HUES6 (cell line): ENCODE measurements around the gene SPO11.

Source experiments
- H3K27ac ChIP-seq: 2 replicates; pipeline ENCODE4 v1.7.0; 2013; ENCODE audit warnings: low read depth, mild to moderate bottlenecking, low read length, inconsistent platforms
- H3K27me3 ChIP-seq: 2 replicates; pipeline ENCODE4 v1.6.1; 2013; ENCODE audit warnings: low read length; ENCODE audit not compliant: control insufficient read depth, insufficient read depth
- H3K36me3 ChIP-seq: 2 replicates; pipeline ENCODE4 v1.6.1; 2013; ENCODE audit warnings: low read length; ENCODE audit not compliant: control insufficient read depth, insufficient read depth
- H3K4me1 ChIP-seq: 2 replicates; pipeline ENCODE4 v1.6.1; 2013; ENCODE audit warnings: low read length; ENCODE audit not compliant: control insufficient read depth, insufficient read depth
- H3K4me3 ChIP-seq: 2 replicates; pipeline ENCODE4 v1.5.1; 2013; ENCODE audit warnings: low read depth, low read length
- H3K9ac ChIP-seq: one replicate; pipeline ENCODE4 v1.6.1; 2013; ENCODE audit warnings: mild to moderate bottlenecking, low read length
- H3K9me3 ChIP-seq: 2 replicates; pipeline ENCODE4 v1.6.1; 2013; ENCODE audit warnings: low read depth, low read length; ENCODE audit not compliant: control insufficient read depth, insufficient read depth

SPO11 gene

DNA sequence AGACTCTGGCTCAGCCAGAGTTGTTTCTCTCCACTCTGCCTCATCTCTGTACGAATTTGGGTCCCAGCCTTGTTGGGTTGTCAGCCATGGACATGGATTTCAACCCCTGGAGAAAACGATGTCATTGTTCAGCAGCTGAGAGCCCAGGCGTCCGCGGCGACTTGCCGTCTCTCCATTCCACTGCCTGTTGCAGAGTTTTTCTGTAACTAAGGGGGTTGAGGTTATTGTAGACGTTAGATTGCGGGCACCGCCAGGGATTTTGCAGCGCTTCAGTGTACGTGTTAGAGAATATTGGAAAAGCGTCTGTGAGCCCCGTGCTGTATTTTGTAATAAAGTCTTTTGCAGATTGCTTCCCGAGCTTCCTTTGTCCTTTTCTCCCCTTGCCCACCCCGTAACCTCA lies 48.5 kb downstream of the SPO11 start:
- Histone ChIP-seq H3K27ac (no peak overlapping the region), H3K9me3 (no peaks in the 10 kb centered on the region), H3K9ac (no peak overlapping the region), H3K27me3 (no peaks in the 10 kb centered on the region), H3K36me3 (peaks cover 74% of the 10 kb centered on the region), H3K4me3 (no peak overlapping the region), H3K4me1 (peaks cover 7% of the 10 kb centered on the region)

DNA sequence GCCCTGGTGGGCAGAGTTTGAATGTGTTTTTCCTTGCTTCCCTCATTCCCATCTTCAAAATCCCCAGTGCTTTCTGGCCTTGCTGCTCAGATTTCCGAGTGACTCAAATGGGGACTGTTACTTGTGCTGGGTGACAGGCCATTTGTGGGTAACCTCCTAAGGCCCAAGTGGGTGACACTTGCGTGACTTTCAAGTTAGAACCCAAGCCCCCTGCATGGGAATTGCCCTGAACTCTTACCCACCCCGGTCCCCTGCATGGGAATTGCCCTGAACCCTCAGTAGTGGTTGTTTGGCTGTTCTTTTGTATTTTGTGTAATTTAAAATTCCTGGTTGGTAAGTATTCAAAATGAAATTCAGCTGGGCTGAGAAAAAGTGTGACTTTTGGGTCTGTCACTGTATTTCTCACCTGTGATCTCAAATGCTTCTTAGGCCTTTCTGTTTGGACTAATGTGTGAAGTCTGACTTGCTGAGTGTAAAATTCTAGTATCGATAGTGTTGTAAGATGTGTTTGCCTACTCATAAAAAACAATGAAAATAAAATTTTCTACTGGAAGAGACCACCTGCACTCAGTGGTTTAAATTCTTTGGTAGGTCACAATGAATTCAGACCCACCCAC lies 49.2 kb downstream of the SPO11 start:
- Histone ChIP-seq H3K4me3 (no peak overlapping the region), H3K4me1 (peaks cover 7% of the 10 kb centered on the region), H3K9me3 (no peaks in the 10 kb centered on the region), H3K36me3 (peaks cover 67% of the 10 kb centered on the region), H3K9ac (no peak overlapping the region), H3K27ac (no peak overlapping the region), H3K27me3 (no peaks in the 10 kb centered on the region)

DNA sequence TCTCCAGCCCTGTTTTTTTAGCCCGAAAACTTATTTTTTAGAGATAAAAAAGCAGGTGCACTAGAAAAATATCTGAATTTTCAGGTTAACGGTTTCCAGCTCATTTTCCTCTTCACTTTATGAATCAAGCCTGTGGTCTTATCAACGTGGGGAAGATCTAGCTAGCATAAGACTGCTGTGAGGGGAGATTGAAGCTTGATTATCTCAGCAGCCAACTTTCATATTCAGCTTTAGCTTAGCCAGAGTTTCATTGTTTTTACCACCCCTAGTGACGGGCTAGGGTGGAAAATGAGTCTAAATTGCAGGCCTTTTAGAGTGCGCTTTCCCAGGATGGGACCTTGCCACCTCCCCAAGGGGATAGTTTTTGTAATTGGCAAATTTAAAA lies 49.7 kb downstream of the SPO11 start:
- Histone ChIP-seq H3K4me3 (no peak overlapping the region), H3K27me3 (no peaks in the 10 kb centered on the region), H3K9ac (no peak overlapping the region), H3K27ac (no peak overlapping the region), H3K4me1 (peaks cover 4% of the 10 kb centered on the region), H3K9me3 (no peaks in the 10 kb centered on the region), H3K36me3 (peaks cover 64% of the 10 kb centered on the region)

DNA sequence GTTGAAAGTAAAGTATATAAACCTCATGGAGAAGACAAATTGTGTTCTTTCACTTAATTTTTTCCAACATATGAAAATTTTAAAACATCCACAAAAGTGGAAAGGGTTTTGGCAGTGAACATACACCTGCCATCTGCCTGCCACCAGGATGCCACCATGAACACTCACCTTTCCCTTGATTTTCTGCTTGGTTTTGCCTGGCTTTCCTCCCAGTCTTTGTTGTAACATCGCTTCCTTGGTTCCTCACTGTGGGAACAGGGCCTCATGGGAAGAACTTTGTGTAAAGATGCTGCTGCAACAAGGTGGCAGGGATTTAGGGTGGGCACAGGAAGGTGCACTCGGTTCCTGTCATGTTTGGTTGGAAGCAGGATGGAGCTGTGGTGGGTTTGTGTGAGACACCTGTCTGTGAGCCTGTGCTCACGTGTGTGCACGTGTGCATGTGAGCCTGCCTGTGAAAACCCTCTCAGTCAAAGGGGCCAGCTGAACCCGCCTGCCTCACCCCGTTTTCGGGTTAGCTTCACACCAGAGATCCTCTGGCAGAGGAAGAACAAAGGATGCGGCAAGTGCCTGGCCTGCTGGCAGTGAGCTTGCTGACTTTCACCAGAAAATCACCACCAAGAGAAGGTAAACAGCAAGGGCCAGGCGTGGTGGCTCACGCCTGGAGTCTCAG lies 50.6 kb downstream of the SPO11 start:
- H3K4me1 ChIP-seq = no peaks in the 10 kb centered on the region
- H3K27ac ChIP-seq = no peak overlapping the region
- H3K9ac ChIP-seq = no peak overlapping the region
- H3K27me3 ChIP-seq = no peaks in the 10 kb centered on the region
- H3K9me3 ChIP-seq = no peaks in the 10 kb centered on the region
- H3K4me3 ChIP-seq = no peak overlapping the region
- peaks cover 61% of the 10 kb centered on the region for H3K36me3 ChIP-seq

DNA sequence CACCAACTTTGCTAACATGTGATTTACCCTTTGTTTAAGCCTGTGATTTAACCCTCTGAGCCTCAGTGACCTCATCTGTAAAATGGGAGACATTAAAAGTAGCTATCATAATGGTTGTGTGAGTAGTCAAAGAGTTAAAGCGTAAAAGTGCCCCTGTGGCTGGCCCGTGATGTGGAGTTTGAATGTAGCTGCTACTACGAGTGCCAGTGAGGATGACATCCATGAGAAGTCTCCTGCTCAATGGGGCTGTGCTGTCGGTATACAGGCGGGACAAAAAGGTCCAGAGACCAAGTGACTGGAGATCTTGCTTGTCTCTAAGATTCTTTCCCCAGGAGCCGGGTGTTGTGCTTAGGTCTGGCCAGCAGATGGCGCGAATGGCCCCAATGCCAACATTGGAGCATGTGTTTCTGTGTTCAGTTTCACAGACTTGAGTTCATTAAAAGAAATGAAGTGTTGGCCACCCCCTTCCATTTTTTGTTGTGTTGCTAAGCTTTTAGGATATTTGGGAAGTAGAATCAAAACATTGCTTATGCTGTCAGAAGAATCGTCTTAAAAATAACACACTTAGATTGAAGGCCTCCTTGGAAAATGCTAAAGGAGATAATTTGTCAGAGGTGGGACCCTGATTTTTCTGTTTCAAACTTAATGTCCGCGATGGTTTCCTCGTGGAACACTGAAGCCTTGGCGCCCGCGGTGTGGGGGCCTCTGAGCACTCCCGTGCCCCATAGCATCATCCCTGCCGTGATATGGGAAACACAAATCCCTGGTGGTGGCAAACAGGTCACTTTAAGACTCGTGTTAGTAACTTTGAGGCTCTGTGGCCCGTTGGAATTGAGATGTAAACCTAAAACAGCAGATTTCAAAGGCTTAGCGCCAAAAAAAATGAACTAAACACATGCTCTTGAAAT lies 52.2 kb downstream of the SPO11 start:
- H3K36me3 ChIP-seq = peaks cover 45% of the 10 kb centered on the region
- no peak overlapping the region for H3K9ac ChIP-seq
- no peak overlapping the region for H3K4me3 ChIP-seq
- H3K27me3 ChIP-seq = no peaks in the 10 kb centered on the region
- H3K4me1 ChIP-seq = no peaks in the 10 kb centered on the region
- no peak overlapping the region for H3K27ac ChIP-seq
- H3K9me3 ChIP-seq = no peaks in the 10 kb centered on the region

DNA sequence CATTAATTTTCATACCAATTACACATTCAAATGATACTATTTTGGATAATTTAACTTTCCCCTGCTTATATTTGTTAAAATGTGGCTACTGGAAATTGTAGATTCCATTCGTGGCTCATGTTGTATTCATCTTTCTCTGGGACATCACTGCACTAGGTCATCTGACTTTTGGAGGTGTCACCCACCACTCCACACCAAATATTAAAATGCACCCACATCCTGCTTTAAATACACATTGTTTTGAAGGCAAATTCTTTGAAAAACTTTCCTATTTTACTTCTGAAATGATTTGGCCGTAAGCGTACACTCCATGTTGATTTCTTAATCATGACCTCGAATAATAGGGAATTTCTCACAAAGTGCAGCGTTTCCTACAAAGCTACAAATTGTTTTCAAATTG lies 52.9 kb downstream of the SPO11 start:
- no peak overlapping the region for H3K9ac ChIP-seq
- no peak overlapping the region for H3K27ac ChIP-seq
- H3K27me3 ChIP-seq = no peaks in the 10 kb centered on the region
- peaks cover 38% of the 10 kb centered on the region for H3K36me3 ChIP-seq
- H3K4me3 ChIP-seq = no peak overlapping the region
- H3K4me1 ChIP-seq = no peaks in the 10 kb centered on the region
- no peaks in the 10 kb centered on the region for H3K9me3 ChIP-seq

DNA sequence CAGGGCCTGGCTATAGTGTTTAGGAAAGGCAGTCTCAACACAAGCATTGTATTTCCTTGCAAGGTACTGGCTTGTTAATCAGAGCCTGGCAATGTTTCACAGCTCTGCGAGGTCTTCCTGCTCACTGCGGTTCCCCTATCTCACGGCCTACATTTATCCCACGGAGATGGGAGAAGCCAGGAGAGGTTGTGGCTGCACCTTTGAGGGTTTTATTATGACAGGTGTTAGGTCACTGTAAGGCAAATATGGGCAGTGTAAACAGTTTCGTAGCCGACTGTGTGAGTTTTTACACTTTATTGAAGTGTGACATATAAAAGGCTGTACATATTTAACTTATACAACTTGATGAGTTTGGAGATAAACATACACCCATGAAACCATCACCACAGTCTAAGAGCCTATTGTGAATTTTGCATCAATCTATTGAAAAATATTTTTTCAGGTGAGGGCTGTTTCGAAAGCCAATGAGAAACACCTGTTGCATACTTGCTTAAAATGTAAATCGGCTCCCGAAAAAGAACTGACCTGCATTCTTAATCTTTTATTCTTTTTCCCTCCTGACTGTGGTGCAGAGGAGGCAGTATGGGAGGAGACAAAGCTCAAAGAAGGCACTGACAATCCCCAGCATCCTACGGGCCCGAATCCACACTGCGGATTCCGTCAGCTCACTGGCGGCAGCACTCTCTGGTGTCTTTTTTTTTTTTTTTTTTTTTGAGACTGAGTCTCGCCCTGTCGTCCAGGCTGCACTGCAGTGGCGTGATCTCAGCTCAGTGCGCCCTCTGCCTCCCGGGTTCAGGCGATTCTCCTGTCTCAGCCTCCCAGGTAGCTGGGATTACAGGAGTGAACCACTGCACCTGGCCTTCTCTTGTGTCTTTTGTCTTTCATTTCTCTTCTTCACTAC lies 54.1 kb downstream of the SPO11 start:
- H3K4me3 ChIP-seq = no peak overlapping the region
- no peak overlapping the region for H3K9ac ChIP-seq
- H3K27me3 ChIP-seq = no peaks in the 10 kb centered on the region
- no peaks in the 10 kb centered on the region for H3K9me3 ChIP-seq
- no peak overlapping the region for H3K27ac ChIP-seq
- peaks cover 26% of the 10 kb centered on the region for H3K36me3 ChIP-seq
- no peaks in the 10 kb centered on the region for H3K4me1 ChIP-seq

DNA sequence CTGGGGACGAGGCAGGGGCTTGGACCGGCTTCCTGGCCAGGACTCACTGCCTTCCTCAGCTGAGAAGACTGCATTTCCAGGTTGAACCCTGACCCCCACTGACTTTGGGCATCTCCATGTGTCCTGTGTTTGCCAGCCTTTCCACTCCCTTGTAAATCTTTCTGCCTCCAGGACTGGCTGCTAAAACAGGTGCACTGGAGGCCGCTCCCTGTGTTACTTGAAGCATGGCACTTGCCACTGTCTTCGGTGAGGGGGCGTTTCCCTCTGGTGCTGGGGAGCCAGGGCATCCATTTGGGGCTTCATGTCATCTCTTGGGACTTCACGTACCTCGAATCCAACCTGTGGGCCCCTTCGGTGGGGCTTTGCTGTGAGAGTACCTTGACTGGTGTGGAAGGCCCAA lies 54.9 kb downstream of the SPO11 start:
- no peak overlapping the region for H3K9ac ChIP-seq
- H3K36me3 ChIP-seq = peaks cover 22% of the 10 kb centered on the region
- peaks cover 2% of the 10 kb centered on the region for H3K4me1 ChIP-seq
- H3K4me3 ChIP-seq = no peak overlapping the region
- no peaks in the 10 kb centered on the region for H3K27me3 ChIP-seq
- no peak overlapping the region for H3K27ac ChIP-seq
- H3K9me3 ChIP-seq = no peaks in the 10 kb centered on the region

DNA sequence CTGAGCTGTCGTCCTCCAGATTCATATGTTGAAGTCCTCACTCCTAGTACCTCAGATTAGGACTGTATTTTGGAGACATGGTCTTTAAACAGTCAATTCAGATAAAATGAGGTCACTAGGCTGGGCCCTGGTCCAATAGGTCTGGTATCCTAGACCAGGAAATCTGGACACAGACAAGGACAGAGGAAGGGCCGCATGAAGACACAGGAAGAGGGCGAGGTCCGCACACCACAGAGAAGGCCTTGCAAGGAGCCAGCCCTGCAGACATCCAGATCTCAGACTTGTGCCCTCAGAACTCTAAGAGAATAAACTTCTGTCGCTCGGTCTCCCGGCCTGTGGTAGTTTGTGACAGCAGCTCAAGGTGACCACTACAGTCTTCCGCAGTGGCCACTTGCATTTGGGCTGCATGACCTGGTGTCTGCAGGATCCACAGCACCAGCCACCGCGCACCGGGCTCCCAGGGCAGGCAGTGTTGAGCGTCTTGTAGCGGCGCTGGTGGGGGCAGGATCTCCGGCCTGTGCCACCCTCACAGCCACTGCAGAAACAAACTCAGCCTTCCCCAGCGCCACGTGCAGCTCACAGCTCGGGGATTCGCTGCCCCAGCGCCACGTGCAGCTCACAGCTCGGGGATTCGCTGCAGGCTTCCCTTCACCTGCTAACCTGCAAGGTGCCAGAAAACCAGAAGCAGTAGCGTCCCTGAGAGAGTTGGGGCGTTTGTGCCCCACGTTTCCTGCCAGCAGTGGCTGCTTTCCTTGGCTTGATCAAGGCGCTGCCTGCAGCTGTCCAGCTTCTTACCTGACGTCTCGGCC lies 55.6 kb downstream of the SPO11 start:
- Histone ChIP-seq H3K4me1 (peaks cover 8% of the 10 kb centered on the region), H3K9ac (no peak overlapping the region), H3K9me3 (no peaks in the 10 kb centered on the region), H3K36me3 (peaks cover 16% of the 10 kb centered on the region), H3K4me3 (no peak overlapping the region), H3K27me3 (no peaks in the 10 kb centered on the region), H3K27ac (no peak overlapping the region)

DNA sequence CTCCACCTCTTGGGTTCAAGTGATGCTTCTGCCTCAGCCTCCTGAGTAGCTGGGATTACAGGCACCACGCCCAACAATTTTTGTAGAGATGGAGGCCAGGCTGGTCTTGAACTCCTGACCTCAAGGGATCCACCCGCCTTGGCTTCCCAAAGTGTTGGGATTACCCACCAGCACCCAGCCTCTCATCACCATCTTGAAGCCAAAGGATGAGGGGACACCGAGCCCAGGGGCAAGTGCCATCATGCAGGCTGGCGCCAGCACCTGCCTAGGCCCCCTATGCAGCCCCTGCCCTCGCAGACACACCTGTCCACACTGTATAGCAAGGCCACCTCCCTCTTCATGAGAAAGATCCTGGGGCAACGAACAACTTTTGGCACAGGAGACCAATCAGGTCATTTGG lies 56.3 kb downstream of the SPO11 start:
- Histone ChIP-seq H3K36me3 (peaks cover 9% of the 10 kb centered on the region; the same call in 1 of the 2 replicates), H3K27me3 (no peaks in the 10 kb centered on the region), H3K27ac (no peak overlapping the region), H3K4me1 (peaks cover 16% of the 10 kb centered on the region), H3K9me3 (no peaks in the 10 kb centered on the region), H3K4me3 (no peak overlapping the region), H3K9ac (no peak overlapping the region)
